ENCODE data around the gene CFAP20DC. TPM values are rescaled to one million over a fixed set of nuclear protein-coding genes. Genes with fewer than 3 reads are reported as not detected.

CFAP20DC gene
- total and polyA plus RNA-seq, 4 donors, result 0.98 to 2.1 (median 1.5) TPM

DNA sequence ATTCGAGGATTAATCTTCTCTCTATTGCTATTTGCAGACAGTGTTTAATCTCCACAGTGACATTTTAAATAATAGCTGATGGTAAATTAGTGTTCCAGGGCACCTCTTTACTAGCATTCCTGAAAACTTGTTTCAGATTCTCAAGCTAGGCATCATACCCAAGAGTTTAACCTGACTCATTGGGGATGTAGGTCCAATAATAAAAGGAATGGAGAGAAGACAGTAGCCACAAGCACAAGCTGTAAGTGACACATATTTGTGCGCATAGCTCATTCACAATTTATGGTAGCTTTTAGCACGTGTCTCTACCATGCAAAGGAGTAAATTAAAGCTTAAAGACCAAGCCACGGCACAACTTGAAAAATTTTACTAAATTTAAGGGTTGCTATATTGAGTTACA, 212.0 kb downstream of the CFAP20DC start:
- H3K27me3 ChIP-seq (ENCODE audit: control insufficient read depth in 4 of 4, insufficient read depth in 4 of 4, low read length in 3 of 4), result no peaks in the 10 kb centered on the region
- TF ChIP-seq NR2F2 (IDR thresholded peaks at IDR 0.05) (no peak), YY1 (IDR thresholded peaks at IDR 0.05) (no peak), TAF1 (conservative IDR thresholded peaks at IDR 0.05) (no peak), RXRA (IDR thresholded peaks at IDR 0.05) (no peak), EGR1 (IDR thresholded peaks at IDR 0.05; ENCODE audit: low read depth in 2 of 2) (no peak), RAD21 (IDR thresholded peaks at IDR 0.05) (no peak), MAX (IDR thresholded peaks at IDR 0.05) (no peak), HNF4G (IDR thresholded peaks at IDR 0.05) (no peak), GABPA (IDR thresholded peaks at IDR 0.05 in 1 of 2, conservative IDR thresholded peaks at IDR 0.05 in 1 of 2) (no peak)
- TF ChIP-seq, protein P1, sequence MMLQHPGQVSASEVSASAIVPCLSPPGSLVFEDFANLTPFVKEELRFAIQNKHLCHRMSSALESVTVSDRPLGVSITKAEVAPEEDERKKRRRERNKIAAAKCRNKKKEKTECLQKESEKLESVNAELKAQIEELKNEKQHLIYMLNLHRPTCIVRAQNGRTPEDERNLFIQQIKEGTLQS (IDR thresholded peaks at IDR 0.05), result no peak
- H3K9me3 ChIP-seq (ENCODE audit: control insufficient read depth in 4 of 4, low read length in 3 of 4), result no peaks in the 10 kb centered on the region
- no peak overlapping the region for H3K4me3 ChIP-seq (ENCODE audit: low read depth in 1 of 3, low read length in 3 of 3)
- H3K27ac ChIP-seq (ENCODE audit: low read depth in 1 of 2, low read length in 2 of 2), result no peak overlapping the region
- no peaks in the 10 kb centered on the region for H3K4me1 ChIP-seq (ENCODE audit: control insufficient read depth in 4 of 4, insufficient read depth in 4 of 4, low read length in 3 of 4)
- DNase-seq (ENCODE audit: low spot score), result no peak
- H3K9ac ChIP-seq (ENCODE audit: low read depth in 1 of 2, low read length in 2 of 2), result no peak overlapping the region
- 89% methylated on average over 4 of the region's 4 CpGs for WGBS
- no peaks in the 10 kb centered on the region for H3K36me3 ChIP-seq (ENCODE audit: control insufficient read depth in 4 of 4, insufficient read depth in 3 of 4, low read depth in 1 of 4, low read length in 3 of 4)

DNA sequence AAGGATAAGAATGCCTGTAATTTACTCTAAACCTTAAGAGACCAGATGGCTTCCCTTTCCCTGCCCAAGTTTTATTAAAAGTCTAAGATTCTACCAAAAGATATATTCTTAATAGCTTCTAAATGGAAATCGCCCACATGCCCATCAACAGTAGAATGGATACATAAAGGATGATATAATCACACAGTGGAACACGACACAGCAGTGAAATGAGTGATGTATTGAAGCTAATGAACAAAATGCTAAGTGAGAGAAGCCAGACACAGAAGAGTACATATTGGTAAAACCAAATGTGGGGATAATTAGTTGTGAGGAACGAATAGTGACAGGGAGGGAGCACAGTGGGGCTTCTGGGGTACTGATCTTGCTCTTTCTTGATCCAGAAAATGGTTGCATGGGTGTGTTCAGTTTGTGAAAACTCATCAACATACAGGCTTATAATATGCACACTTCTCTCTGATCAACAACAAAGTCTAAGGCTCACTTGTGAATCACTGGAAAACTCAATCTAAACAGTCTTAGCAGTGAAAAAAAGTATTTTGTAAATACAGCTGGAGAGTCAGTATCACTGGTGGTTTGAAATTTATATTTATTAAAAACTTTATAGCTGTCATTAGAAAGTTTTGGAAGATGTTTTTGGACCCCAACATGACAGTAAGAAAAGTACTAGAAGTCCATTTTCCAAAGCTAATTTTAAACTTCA, 212.5 kb downstream of the CFAP20DC start:
- TF ChIP-seq MAX (IDR thresholded peaks at IDR 0.05) (no peak), YY1 (IDR thresholded peaks at IDR 0.05) (no peak)
- TF ChIP-seq, protein P2, sequence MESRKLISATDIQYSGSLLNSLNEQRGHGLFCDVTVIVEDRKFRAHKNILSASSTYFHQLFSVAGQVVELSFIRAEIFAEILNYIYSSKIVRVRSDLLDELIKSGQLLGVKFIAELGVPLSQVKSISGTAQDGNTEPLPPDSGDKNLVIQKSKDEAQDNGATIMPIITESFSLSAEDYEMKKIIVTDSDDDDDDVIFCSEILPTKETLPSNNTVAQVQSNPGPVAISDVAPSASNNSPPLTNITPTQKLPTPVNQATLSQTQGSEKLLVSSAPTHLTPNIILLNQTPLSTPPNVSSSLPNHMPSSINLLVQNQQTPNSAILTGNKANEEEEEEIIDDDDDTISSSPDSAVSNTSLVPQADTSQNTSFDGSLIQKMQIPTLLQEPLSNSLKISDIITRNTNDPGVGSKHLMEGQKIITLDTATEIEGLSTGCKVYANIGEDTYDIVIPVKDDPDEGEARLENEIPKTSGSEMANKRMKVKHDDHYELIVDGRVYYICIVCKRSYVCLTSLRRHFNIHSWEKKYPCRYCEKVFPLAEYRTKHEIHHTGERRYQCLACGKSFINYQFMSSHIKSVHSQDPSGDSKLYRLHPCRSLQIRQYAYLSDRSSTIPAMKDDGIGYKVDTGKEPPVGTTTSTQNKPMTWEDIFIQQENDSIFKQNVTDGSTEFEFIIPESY (IDR thresholded peaks at IDR 0.05), result no peak
- DNase-seq (ENCODE audit: low spot score), result no peak
- H3K4me3 ChIP-seq (ENCODE audit: low read depth in 1 of 3, low read length in 3 of 3), result no peak overlapping the region
- no peaks in the 10 kb centered on the region for H3K36me3 ChIP-seq (ENCODE audit: control insufficient read depth in 4 of 4, insufficient read depth in 3 of 4, low read depth in 1 of 4, low read length in 3 of 4)
- H3K9me3 ChIP-seq (ENCODE audit: control insufficient read depth in 4 of 4, low read length in 3 of 4), result no peaks in the 10 kb centered on the region
- no peak overlapping the region for H3K9ac ChIP-seq (ENCODE audit: low read depth in 1 of 2, low read length in 2 of 2)
- 94% methylated on average over 3 of the region's 3 CpGs for WGBS
- H3K4me1 ChIP-seq (ENCODE audit: control insufficient read depth in 4 of 4, insufficient read depth in 4 of 4, low read length in 3 of 4), result no peaks in the 10 kb centered on the region
- no peak overlapping the region for H3K27ac ChIP-seq (ENCODE audit: low read depth in 1 of 2, low read length in 2 of 2)
- no peaks in the 10 kb centered on the region for H3K27me3 ChIP-seq (ENCODE audit: control insufficient read depth in 4 of 4, insufficient read depth in 4 of 4, low read length in 3 of 4)

DNA sequence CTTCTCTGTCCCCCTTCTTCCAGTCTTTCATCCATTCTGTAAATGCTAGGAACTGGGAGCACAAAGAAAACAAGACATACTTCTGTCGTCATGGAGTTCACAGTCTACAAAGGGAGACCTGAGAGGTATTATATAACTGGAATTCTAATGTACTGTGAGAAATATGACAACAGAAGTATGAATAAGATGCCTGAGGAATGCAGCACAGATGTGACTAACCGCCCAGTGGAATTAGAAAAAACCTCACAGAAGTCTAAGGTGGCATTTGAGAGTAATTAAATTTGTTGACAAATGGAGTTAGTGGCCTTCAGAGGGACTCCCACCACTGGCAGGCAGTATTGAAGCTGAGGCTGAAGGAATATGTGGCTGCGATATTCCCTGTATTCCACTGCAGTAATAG, 214.7 kb downstream of the CFAP20DC start:
- no peak overlapping the region for H3K4me3 ChIP-seq (ENCODE audit: low read depth in 1 of 3, low read length in 3 of 3)
- H3K9ac ChIP-seq (ENCODE audit: low read depth in 1 of 2, low read length in 2 of 2), result no peak overlapping the region
- 95% methylated on average over 3 of the region's 3 CpGs for WGBS
- no peaks in the 10 kb centered on the region for H3K9me3 ChIP-seq (ENCODE audit: control insufficient read depth in 4 of 4, low read length in 3 of 4)
- no peaks in the 10 kb centered on the region for H3K4me1 ChIP-seq (ENCODE audit: control insufficient read depth in 4 of 4, insufficient read depth in 4 of 4, low read length in 3 of 4)
- TF ChIP-seq GABPA (IDR thresholded peaks at IDR 0.05 in 1 of 2, conservative IDR thresholded peaks at IDR 0.05 in 1 of 2) (no peak), SP1 (IDR thresholded peaks at IDR 0.05) (no peak), FOXA2 (IDR thresholded peaks at IDR 0.05) (no peak), EGR1 (IDR thresholded peaks at IDR 0.05; ENCODE audit: low read depth in 2 of 2) (no peak), FOXA1 (IDR thresholded peaks at IDR 0.05) (no peak)
- H3K27ac ChIP-seq (ENCODE audit: low read depth in 1 of 2, low read length in 2 of 2), result no peak overlapping the region
- H3K36me3 ChIP-seq (ENCODE audit: control insufficient read depth in 4 of 4, insufficient read depth in 3 of 4, low read depth in 1 of 4, low read length in 3 of 4), result no peaks in the 10 kb centered on the region
- no peak for DNase-seq (ENCODE audit: low spot score)
- H3K27me3 ChIP-seq (ENCODE audit: control insufficient read depth in 4 of 4, insufficient read depth in 4 of 4, low read length in 3 of 4), result no peaks in the 10 kb centered on the region
